ENCODE measurements around the gene RNF103.
"Not testable (repeated sequence)": the region's sequence is repeated elsewhere in the genome, so short reads cannot be mapped to it uniquely, and the experiment has no call there.

Gene RNF103

GRCh38 chr2:86622519-86623042, 1.1 kb downstream of the RNF103 start:
- no peak for DNase-seq

DNA sequence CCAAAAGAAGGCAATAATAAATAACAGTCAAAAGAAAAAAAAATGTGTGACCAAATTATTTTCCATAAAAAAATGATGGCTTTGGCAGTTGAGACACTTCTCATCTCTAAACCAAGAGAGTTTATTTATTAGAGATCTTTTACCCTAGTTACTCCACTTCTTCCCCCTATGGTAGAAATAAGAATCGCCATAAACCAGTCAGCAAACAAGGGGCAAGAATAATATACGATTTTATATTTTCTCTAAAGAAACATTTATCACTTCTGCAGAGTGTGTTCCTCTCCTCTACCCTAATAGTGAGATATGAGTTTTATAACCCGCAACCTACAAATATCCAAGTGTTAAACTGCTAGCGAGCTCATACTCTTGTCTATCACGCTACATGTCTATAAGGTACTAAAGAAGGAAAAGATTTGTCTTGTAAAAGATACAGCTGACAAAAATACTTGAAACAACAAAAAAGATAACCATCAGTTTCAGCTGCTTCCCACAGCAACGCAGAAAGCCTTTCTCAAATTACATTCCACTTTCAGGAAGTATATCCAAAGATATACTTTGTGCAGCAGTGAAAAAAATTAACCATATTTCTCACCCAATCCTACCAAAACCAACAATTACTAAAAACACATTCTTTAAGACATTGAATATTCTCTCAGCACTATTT, 2.3 kb downstream of the RNF103 start:
- no peak for DNase-seq

DNA sequence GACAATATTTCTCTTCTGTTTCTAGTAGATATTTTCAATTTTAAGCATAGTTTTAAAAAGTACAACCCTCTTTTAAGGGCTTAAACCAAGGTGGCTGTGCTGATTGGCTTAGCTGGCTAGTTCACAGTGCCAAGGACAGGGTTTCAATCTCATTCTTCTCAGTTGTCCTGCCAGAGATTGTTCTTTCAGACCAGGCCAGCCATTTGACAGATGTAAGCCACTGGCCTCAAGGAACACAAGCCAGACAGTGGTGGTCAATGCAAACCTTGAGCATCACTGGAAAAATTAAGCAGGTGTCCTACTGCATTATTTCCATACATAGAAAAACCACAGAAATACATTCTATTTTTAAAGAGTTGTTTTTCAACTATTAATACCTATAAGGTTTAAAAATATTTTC, 5.9 kb downstream of the RNF103 start:
- DNase-seq: no peak

GRCh38 chr2:86617153-86617552, 6.5 kb downstream of the RNF103 start:
- no peak for DNase-seq

DNA sequence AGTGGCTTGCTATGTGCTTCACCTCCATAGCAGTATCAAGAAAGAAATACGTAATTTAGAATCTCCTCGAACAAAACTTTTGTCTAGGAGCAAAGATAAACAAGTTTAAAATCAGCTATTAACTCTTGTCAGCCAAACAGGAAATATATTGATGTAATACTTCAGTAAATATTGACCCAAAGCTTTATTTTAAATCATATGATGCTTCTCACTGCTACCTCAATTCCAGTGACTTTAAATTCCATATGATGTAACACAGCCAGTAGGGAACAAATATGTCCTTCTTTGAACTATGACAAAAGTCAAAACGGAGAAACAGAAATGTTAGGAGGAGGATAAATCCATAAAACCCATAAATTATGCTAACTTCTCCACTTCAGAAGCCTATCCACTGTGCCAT, 7.2 kb downstream of the RNF103 start:
- DNase-seq: no peak

GRCh38 chr2:86615596-86615995, 8.1 kb downstream of the RNF103 start:
- DNase-seq: no peak

- no peak for DNase-seq
Measured at GRCh38 chr2:86613515-86613914, 10.2 kb downstream of the RNF103 start.

- no peak for DNase-seq
Measured at GRCh38 chr2:86610871-86611270, 12.8 kb downstream of the RNF103 start.

DNA sequence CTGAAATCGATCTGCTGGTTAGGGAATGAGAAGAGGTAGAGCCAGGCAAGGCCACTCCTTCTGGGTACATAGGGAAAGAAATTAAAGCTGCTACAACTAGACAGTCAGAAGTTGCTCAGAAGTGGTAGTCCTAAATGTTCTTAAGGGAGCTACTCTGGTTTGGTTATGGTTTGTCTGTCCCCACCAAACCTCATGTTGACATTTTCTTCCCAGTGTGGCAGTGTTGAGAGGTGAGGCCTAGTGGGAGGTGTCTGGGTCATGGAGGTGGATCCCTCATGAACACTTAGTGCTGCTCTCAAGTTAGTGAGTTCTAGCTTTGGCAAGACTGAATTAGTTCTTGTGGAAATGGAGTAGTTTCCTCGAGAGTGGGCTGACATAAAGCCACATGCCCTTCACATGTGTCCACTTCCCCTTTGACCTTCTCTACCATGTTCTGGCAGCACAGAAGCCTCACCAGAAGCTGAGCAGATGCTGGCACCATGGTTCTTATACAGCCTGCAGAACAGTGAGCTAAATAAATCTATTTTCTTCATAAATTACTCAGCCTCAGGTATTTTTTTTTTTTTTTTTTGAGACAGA, 14.7 kb downstream of the RNF103 start:
- no peak for DNase-seq

DNA sequence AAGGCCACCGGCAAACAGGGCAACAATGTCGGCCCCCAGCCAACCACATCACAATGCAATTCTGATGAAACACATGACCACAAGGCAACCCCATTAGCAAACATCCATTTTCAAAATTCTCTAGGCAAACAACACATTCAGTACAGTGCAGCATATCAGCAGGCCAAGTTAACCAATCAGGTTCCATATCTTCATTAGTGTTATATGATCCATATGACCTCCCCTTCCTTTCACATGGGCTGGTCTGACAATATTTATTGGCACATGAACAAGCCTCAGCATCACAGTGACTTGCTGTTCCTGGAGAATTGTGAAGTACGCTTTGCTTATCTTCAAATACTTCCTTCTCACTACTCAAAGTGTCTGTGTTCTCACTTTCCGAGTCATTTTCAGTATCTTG, 19.8 kb downstream of the RNF103 start:
- DNase-seq: no peak

- no peak for DNase-seq
Measured at GRCh38 chr2:86598966-86599365, 24.7 kb downstream of the RNF103 start.

DNA sequence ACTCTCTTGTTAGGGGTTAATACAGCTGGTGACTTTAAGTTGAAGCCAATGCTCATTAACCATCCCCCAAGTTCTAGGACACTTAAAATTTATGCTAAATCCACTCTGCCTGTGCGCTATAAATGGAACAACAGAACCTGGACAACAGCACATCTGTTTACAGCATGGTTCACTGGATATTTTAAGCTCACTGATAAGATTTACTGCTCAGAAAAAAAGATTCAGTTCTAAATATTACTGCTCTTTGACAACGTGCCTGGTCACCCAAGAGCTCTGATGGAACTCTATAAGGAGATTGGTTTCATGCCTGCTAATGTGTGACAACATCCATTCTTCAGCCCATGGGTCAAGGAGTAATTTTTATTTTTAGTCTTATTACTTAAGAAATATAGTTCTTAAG, 27.5 kb downstream of the RNF103 start:
- DNase-seq: no peak

GRCh38 chr2:86593266-86593665, 30.4 kb downstream of the RNF103 start:
- no peak for DNase-seq

DNA sequence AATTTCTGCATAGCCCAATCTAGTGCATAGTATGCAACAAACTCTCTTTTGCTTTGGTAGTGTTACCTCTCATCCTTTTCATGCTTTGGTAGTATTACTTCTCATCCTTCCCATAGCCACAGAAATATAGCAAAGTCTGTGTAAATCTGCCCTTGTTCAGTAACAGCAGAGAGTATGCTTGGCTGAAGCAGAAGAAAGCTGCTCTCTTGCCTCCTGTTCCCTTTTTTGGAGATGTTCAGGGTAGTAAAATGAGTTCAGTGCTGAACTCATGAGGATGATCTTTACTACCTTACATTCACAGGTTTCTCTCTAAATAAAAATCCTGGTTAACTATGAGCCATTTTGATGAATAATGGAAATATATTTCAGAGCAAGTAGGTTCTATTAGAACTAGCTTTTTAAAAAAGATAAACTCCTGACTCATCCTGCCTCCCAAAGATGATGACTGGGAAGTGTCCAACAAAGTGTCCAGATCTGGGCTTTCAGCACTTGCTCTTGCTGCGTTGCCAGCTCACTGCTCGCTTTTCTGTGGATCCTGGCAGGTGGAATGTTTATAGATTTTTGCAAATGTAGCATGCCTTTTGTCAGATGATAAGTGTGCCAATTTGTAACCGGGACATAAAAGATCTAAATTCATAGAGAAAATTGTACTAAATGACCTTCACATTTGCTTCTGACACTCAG, 31.0 kb downstream of the RNF103 start:
- DNase-seq: no peak

DNA sequence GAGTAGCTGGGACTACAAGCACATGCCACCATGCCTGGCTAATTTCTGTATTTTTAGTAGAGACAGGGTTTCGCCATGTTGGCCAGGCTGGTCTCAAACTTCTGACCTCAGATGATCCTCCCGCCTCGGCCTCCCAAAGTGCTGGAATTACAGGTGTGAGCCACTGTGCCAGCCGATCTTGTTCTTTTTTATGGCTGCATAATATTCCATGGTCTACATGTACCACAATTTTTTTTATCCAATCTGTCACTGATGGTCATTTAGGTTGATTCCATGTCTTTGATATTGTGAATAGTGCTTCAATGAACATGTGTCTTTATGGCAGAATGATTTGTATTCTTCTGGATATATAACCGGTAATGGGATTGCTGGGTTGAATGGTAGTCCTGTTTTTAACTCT, 34.0 kb downstream of the RNF103 start:
- DNase-seq: not testable (repeated sequence)

DNA sequence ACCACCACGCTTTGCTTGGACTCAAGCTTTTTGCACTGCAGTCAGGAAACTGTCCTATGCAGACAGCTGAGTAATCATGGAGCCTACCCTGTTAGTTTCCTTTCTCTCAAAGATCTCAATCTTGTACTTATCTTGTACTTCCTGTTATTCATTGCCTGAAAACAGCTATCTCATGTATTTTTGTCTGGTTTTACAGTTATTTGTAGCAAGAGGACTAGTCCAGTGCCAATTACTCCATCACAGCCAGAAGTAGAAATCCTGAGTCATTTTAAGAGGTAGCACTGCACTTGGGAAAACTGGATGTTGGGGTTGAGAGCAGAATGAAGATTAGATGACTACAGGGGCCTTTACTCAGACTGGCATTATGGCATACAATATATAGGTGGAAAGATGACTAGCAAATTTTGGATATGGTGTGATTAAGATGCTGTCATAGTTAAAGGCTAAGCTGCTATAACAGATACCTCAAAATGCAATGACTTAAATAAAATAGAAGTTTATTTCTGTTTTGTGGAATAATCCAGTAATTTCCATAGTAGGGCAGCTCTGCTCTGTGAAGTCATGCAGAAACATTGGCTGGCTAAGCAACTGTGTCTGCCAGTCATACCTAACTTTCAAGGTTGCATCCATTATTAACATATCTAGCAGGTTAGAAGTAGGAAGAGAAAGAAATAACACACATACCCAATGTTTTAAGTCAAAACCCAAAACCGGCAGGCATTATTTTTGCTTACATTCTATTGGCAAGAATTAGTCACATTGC, 39.3 kb downstream of the RNF103 start:
- no peak for DNase-seq

DNA sequence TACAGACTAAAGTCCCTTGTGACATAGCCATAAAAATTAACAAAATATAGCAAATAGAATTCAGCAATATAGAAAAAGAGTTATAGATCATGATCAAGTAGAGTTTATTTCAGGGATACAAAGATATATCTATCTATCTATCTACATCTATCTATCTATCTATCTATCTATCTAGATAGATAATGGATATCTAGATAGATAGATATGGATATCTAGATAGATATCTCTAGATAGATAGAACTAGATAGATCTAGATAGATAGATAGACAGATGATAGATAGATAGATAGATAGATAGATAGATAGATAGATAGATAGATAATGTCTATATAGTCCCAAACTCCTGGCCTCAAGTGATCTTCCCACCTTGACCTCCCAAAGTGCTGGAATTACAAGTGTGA, 43.1 kb downstream of the RNF103 start:
- DNase-seq: no peak

DNA sequence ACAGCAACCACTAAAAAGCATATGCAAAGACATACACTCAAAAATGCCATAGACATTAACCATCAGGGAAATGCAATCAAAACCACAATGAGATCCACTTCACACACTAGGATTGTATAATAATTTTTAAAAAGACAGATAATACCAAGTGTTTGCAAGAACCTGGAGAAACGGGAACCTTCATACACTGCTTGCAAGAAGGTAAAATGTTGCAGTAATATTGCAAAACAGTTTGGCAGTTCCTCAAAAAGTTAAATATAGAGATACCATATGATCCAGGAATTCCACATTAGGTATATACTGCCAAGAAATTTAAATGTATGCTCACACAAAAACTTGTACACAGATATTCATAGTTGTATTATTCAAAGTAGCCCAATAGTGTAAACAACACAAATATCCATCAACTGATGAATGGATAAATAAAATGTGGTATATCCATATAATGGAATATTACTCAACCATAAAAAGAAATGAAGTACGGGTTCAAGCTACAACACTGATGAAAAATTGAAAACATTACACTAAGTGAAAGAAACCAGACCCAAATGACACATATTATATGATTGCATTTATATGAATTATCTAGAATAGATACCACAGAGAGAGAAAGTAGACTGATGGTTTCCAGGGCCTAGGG, 45.7 kb downstream of the RNF103 start:
- DNase-seq: no peak

- no peak for DNase-seq
Measured at GRCh38 chr2:86570059-86570458, 53.6 kb downstream of the RNF103 start.

DNA sequence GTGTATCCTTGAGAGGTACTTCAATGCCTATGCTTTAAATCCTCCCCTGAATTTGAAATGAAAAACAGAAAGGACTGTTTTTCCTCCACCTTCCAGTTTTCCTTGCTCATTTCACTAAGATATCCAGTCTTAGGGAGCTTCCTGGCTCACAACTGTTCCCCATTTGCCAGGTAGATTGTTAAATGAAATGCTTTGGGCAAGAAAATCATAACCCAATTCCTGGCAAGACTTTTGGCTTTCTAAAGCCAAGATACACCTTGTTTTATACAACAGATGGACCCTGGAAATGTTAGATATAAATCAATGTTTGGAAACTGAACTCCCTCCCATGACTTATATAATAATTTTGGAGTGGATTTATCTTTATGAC, 56.9 kb downstream of the RNF103 start:
- DNase-seq: no peak

DNA sequence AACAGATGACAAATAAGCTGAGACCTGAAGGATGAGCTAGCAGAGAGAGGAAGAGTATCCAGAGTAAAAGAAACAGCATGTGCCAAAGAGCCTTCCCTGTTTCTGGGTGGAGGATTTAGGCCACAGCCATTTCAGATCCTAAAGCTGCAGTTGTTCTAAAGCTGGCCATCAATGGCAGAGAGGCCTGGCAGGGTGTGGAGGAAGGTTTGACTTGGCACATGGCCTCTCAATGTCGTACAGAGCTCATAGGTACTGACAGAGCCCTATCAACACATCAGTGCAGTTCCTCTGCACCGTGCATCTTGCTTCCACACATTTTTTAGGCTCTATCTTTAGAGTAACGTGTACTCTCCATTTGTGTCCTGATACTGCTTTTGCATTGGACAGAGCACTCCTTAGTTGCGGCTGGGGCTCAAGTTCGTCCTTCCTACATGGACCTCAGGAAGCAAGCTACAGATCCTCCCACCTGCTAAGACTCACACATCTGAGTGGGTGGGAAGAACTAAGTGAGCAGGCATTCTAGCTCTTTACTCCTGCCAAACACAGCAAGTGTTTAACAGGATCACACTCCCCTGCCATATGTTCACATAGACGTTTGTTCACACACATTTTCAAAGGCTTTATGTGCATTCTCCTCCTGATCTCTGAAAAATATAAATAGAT, 57.4 kb downstream of the RNF103 start:
- no peak for DNase-seq

- no peak for DNase-seq
Measured at GRCh38 chr2:86563650-86564061, 60.0 kb downstream of the RNF103 start.
